ENCODE results near the gene MRPS18A. TPM values are rescaled to one million over a fixed set of nuclear protein-coding genes. Genes with fewer than 3 reads are reported as not detected.

Gene MRPS18A
- total and polyA plus RNA-seq, 2 of the 13 experiments (the other 11 are each of a cell fraction or from before 2014, with no cell fraction given) = 87.8 to 89.1 TPM

GRCh38 chr6:43676962-43677606 lies 10.5 kb downstream of the MRPS18A start:
- FAIRE-seq = no peak

More at GRCh38 chr6:43676962-43677606, 10.5 kb downstream of the MRPS18A start:
- H3K27me3 ChIP-seq (ENCODE audit: control insufficient read depth in 1 of 2, insufficient read depth in 2 of 2, low read length in 2 of 2) = no peaks in the 10 kb centered on the region
- no peaks in the 10 kb centered on the region for H4K20me1 ChIP-seq (ENCODE audit: insufficient read depth, low read length)
- no peak overlapping the region for H3K9ac ChIP-seq (ENCODE audit: insufficient read depth, low read depth, low read length)
- peaks cover 19% of the 10 kb centered on the region for H3K4me1 ChIP-seq (ENCODE audit: insufficient read depth, low read length)
- no peaks in the 10 kb centered on the region for H3K9me3 ChIP-seq (ENCODE audit: low read length)
- ChIA-PET CTCF (ENCODE audit: low intra/inter-chr PET ratio, low total read pairs) (no interaction called here), POLR2A (no interaction called here)
- DNase-seq (ENCODE audit: low spot score) (no peak), ATAC-seq (no peak)
- no peak overlapping the region for H3K27ac ChIP-seq (ENCODE audit: extremely low read length, insufficient read depth, low read length)
- no peak overlapping the region for H2AFZ ChIP-seq (ENCODE audit: low read length)
- TF ChIP-seq, protein P1, sequence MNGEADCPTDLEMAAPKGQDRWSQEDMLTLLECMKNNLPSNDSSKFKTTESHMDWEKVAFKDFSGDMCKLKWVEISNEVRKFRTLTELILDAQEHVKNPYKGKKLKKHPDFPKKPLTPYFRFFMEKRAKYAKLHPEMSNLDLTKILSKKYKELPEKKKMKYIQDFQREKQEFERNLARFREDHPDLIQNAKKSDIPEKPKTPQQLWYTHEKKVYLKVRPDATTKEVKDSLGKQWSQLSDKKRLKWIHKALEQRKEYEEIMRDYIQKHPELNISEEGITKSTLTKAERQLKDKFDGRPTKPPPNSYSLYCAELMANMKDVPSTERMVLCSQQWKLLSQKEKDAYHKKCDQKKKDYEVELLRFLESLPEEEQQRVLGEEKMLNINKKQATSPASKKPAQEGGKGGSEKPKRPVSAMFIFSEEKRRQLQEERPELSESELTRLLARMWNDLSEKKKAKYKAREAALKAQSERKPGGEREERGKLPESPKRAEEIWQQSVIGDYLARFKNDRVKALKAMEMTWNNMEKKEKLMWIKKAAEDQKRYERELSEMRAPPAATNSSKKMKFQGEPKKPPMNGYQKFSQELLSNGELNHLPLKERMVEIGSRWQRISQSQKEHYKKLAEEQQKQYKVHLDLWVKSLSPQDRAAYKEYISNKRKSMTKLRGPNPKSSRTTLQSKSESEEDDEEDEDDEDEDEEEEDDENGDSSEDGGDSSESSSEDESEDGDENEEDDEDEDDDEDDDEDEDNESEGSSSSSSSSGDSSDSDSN (CRISPR knock-in tag; IDR thresholded peaks at IDR 0.05) = no peak
- TF ChIP-seq ZNF543 (CRISPR knock-in tag; IDR thresholded peaks at IDR 0.05) (no peak), CCAR2 (optimal IDR thresholded peaks at IDR 0.05; ENCODE audit: low read depth, low read length) (no peak), ZNF772 (CRISPR knock-in tag; IDR thresholded peaks at IDR 0.05) (no peak), PHF5A (CRISPR knock-in tag; IDR thresholded peaks at IDR 0.05; ENCODE audit: low read depth, unreplicated experiment) (no peak), SRSF9 (IDR thresholded peaks at IDR 0.05; ENCODE audit: borderline replicate concordance, insufficient read depth, low read depth, low read length, poor library complexity, severe bottlenecking) (no peak), ZNF253 (CRISPR knock-in tag; IDR thresholded peaks at IDR 0.05; ENCODE audit: borderline replicate concordance) (no peak), POLR2G (IDR thresholded peaks at IDR 0.05; ENCODE audit: low read depth, low read length) (no peak), CC2D1A (CRISPR knock-in tag; IDR thresholded peaks at IDR 0.05) (no peak), ZNF766 (CRISPR knock-in tag; IDR thresholded peaks at IDR 0.05; ENCODE audit: borderline replicate concordance) (no peak), EED (CRISPR knock-in tag; IDR thresholded peaks at IDR 0.05) (no peak), SKI (IDR thresholded peaks at IDR 0.05; ENCODE audit: partially characterized antibody) (no peak), RFXAP (CRISPR knock-in tag; IDR thresholded peaks at IDR 0.05; ENCODE audit: borderline replicate concordance) (no peak), PRPF4 (IDR thresholded peaks at IDR 0.05; ENCODE audit: low read depth, low read length, poor library complexity, severe bottlenecking) (no peak), RARG (CRISPR knock-in tag; IDR thresholded peaks at IDR 0.05; ENCODE audit: low read depth) (no peak), ZNF839 (CRISPR knock-in tag; IDR thresholded peaks at IDR 0.05; ENCODE audit: borderline replicate concordance) (no peak), IRX3 (CRISPR knock-in tag; IDR thresholded peaks at IDR 0.05; ENCODE audit: borderline replicate concordance, low read depth) (no peak), ZBTB49 (CRISPR knock-in tag; IDR thresholded peaks at IDR 0.05; ENCODE audit: borderline replicate concordance) (no peak)
- no peak overlapping the region for H3K4me3 ChIP-seq (replicated peaks in 1 of 3; ENCODE audit: insufficient read depth in 1 of 3, low read depth in 2 of 3, low read length in 3 of 3)
- BruUV-seq (replicated peaks) = no TSS peak
- 92% methylated on average over 7 of the region's 7 CpGs for WGBS (ENCODE audit: low lambda C conversion rate)
- peaks cover 62 to 90% of the 10 kb centered on the region in 2 experiments for H3K36me3 ChIP-seq (replicated peaks in 1 of 2; ENCODE audit: control insufficient read depth in 1 of 2, insufficient read depth in 2 of 2, low read length in 2 of 2)
- intact Hi-C loops (cut with micrococcal nuclease; ENCODE audit: unreplicated experiment) (no loop called here), in situ Hi-C loops (cut with HindIII; ENCODE audit: extremely low pct_ligation_motif_present, low pct_unique_long_range_greater_than_20kb) (no loop called here)
- H3K79me2 ChIP-seq (ENCODE audit: insufficient read depth, low read length) = peaks cover 14% of the 10 kb centered on the region
- H3K4me2 ChIP-seq (ENCODE audit: low read depth, low read length) = no peak overlapping the region

Data from HepG2 (cell line).